ENCODE results near the gene RAD50.
"Not testable (repeated sequence)": the region's sequence is repeated elsewhere in the genome, so short reads cannot be mapped to it uniquely, and the experiment has no call there.

Gene RAD50

DNA sequence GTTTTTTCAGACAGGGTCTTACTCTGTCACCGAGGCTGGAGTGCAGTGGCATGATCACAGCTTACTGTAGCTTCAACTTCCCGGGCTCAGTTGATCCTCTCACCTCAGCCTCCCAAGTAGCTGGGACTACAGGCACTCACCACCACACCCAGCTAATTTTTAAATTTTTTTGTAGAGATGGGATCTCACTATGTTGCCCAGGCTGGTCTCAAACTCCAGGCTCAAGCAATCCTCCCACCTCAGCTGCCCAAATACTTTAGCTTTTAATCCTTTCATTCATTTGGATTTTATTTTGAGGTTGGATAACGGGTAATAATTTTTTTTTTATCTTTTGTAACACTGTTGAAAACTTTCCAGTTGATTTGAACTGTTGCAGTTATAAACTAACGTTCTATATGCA, 76.8 kb downstream of the RAD50 start:
- not testable (repeated sequence) for DNase-seq (ENCODE audit: low spot score)

- DNase-seq (ENCODE audit: low spot score) = no peak
These were observed 79.1 kb downstream of the RAD50 start for GRCh38 chr5:132635873-132636272.

GRCh38 chr5:132637241-132637640, 80.5 kb downstream of the RAD50 start:
- DNase-seq (ENCODE audit: low spot score) = no peak

DNA sequence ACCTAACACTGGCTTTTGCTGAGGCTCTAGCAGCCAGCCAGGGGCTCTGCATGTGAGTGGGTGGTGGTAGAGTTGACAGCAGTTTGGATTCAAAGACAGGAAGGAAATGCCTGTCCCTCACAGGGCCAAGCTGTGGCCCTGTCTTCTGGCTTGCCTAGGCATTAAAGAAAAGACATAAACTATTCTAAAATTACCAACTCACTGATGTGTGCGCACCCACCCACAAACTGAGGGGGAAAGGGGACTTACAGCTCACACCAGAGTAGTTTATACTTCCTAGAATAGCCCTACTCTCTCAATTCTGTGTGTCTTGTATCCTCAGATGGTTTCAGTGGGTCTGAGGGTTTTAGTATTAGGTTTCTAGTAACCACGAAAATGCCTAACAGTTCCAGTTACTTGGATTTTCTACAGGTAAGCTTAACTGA, 82.9 kb downstream of the RAD50 start:
- no peak for DNase-seq (ENCODE audit: low spot score)

DNA sequence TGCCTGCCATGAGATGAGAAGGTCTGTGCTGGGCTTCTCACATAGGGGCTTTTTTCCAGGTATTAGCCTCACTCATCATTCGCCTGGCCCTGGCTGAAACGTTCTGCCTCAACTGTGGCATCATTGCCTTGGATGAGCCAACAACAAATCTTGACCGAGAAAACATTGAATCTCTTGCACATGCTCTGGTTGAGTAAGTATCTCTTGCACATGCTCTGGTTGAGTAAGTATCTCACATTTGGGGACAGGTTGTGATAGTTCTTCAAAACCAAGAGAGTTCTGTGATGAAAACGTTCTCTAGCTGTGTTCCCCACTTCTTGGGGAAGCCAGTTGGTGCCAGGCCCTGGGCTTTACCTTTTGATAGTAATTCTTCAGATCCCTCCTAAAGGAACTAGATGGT, 83.8 kb downstream of the RAD50 start:
- DNase-seq (ENCODE audit: low spot score) = no peak

- DNase-seq (ENCODE audit: low spot score) = no peak
These were observed 84.5 kb downstream of the RAD50 start for GRCh38 chr5:132641241-132641723.

- DNase-seq (ENCODE audit: low spot score) = no peak
These were observed 85.1 kb downstream of the RAD50 start for GRCh38 chr5:132641841-132642240.

GRCh38 chr5:132644177-132644576, 87.4 kb downstream of the RAD50 start:
- no peak for DNase-seq (ENCODE audit: low spot score)

GRCh38 chr5:132646583-132647266, 89.9 kb downstream of the RAD50 start:
- no peak for DNase-seq (ENCODE audit: low spot score)

GRCh38 chr5:132647473-132647872, 90.7 kb downstream of the RAD50 start:
- no peak for DNase-seq (ENCODE audit: low spot score)

DNA sequence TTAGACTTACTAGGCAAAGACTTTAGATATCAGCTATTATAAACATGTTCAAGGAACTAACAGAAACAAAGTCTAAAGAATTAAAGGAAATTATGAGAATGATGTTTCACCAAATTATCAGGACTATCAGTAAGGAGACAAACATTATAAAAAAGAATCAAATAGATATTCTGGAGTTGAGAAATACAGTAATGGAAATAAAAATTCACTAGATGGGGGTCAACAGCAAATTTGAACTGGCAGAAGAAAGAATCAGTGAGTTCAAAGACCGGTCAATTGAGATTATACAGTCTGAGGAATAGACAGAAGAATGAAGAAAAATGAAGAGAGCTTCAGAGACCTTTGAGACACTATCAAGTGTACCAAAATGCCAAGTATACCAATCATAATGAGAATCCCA, 91.6 kb downstream of the RAD50 start:
- DNase-seq (ENCODE audit: low spot score) = no peak

GRCh38 chr5:132651838-132652469, 95.2 kb downstream of the RAD50 start:
- no peak for DNase-seq (ENCODE audit: low spot score)

DNA sequence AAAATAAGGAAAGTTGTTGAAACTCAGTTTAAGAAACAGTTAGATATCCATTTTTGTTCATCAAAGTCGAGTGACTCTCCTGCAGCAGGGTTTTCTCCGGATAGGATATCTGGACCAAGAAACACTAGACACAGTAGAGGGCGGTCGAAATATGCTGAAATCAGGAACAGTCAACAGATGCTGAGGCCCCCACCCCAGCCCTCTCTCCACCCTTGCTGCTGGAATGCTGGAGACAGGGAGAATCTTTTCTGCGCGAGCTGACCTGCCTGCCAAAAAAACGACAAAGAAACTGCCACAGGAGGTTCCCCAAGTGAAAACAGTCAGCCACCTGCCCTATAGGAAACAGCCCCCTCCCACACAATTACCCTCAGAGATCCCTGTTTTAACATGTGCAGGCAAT, 96.9 kb downstream of the RAD50 start:
- no peak for DNase-seq (ENCODE audit: low spot score)

GRCh38 chr5:132655821-132656773, 99.3 kb downstream of the RAD50 start:
- peak; percentile 24 for DNase-seq (ENCODE audit: low spot score)

- DNase-seq (ENCODE audit: low spot score) = no peak
These were observed 100.1 kb downstream of the RAD50 start for GRCh38 chr5:132656774-132657355.

DNA sequence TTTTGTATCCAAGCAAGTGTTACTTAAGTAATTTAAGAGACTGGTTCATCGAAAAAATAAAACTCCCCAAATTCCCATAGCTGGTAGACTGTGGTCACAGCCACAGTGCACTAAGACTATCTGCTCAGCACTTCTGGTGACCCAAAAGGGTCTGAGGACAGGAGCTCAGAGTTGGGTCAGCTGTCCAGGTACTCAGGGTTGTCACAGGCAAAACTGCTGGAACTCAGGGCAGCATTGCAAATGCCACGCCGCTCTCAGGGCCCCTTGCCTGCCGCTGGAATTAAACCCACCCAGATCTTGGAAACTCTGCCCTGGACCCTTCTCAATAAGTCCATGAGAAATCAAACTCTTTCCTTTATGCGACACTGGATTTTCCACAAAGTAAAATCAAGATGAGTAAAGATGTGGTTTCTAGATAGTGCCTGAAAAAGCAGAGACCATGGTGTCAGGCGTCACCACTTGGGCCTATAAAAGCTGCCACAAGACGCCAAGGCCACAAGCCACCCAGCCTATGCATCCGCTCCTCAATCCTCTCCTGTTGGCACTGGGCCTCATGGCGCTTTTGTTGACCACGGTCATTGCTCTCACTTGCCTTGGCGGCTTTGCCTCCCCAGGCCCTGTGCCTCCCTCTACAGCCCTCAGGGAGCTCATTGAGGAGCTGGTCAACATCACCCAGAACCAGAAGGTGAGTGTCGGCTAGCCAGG, 101.1 kb downstream of the RAD50 start, which contains the start of gene IL13:
Gene IL13, plus strand, starts transcription at position 498 of the 705 bp plus-strand sequence. Its CDS starts 14 bp downstream, at position 512.
- DNase-seq (ENCODE audit: low spot score) = no peak

DNA sequence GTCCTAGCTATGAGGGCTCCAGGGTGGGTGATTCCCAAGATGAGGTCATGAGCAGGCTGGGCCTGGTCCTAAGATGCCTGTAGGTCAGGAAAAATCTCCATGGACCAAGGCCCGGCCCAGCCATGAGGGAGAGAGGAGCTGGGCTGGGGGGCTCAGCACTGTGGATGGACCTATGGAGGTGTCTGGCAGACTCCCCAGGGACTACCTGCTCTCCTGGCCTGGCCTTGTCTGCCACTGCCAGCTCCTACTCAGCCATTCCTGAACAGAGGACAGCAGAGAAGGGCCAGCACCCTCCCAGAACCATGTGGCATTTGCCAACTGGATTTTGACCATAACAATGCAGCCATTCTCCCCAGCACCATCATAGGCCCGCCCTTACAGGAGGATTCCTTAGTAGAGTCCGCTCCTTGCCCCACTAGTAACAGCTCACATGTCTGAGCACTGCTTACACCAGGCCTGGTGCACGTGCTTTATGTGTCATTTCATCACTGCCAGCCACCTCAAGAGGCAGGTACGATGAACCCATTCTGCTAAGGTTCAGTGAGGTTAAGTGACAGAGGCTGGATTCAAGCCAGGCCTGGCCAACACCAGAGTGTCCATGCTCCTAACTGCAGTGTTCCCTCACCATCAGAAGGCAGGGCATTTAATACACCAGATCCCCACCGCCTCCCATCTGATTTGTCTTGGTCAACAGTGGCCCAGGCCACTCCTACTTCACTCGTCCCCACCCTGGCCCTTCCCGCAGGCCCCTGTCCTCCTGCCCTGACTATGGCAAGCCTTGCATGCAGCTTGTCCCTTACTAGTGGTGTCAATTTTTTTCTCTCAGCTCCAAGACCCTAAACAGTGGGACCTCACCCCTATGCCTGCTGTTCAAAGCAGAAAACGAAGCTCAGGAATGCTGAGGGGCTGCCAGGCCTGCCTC, 101.9 kb downstream of the RAD50 start:
- DNase-seq (ENCODE audit: low spot score) = no peak

GRCh38 chr5:132659598-132660493, 103.1 kb downstream of the RAD50 start:
- DNase-seq (ENCODE audit: low spot score) = no peak
